ENCODE measurements around the gene NDUFV1.
A peak's percentile ranks its signal among the peaks of the same experiment; 100 is the strongest.
"Not testable (repeated sequence)": the region's sequence is repeated elsewhere in the genome, so short reads cannot be mapped to it uniquely, and the experiment has no call there.

Gene NDUFV1

GRCh38 chr11:67583247-67584204 lies 23.2 kb upstream of the NDUFV1 start, which contains the start of gene GSTP1:
Gene GSTP1 (plus strand): TSS chr11:67583812. CDS start chr11:67583844, 32 bp downstream.
- no peaks in the 10 kb centered on the region for H3K27me3 Mint-ChIP-seq
- peaks cover 49% of the 10 kb centered on the region for H3K4me1 Mint-ChIP-seq
- H3K4me3 Mint-ChIP-seq, result peak within 1 kb of the TSS; percentile 95
- peaks cover 10% of the 10 kb centered on the region for H3K36me3 Mint-ChIP-seq
- peak within 1 kb of the TSS; percentile 99 for H3K27ac Mint-ChIP-seq
- H3K9me3 Mint-ChIP-seq, result no peaks in the 10 kb centered on the region

DNA sequence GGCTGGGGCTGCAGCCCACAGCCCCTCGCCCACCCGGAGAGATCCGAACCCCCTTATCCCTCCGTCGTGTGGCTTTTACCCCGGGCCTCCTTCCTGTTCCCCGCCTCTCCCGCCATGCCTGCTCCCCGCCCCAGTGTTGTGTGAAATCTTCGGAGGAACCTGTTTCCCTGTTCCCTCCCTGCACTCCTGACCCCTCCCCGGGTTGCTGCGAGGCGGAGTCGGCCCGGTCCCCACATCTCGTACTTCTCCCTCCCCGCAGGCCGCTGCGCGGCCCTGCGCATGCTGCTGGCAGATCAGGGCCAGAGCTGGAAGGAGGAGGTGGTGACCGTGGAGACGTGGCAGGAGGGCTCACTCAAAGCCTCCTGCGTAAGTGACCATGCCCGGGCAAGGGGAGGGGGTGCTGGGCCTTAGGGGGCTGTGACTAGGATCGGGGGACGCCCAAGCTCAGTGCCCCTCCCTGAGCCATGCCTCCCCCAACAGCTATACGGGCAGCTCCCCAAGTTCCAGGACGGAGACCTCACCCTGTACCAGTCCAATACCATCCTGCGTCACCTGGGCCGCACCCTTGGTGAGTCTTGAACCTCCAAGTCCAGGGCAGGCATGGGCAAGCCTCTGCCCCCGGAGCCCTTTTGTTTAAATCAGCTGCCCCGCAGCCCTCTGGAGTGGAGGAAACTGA lies 22.4 kb upstream of the NDUFV1 start:
- H3K4me3 Mint-ChIP-seq, result peak overlapping the region; percentile 85
- H3K4me1 Mint-ChIP-seq, result peaks cover 44% of the 10 kb centered on the region
- H3K27ac Mint-ChIP-seq, result peak overlapping the region; percentile 84
- H3K27me3 Mint-ChIP-seq, result no peaks in the 10 kb centered on the region
- no peaks in the 10 kb centered on the region for H3K9me3 Mint-ChIP-seq
- H3K36me3 Mint-ChIP-seq, result peaks cover 10% of the 10 kb centered on the region

- Mint-ChIP-seq H3K4me1 (peaks cover 36% of the 10 kb centered on the region), H3K4me3 (peak overlapping the region; percentile 85), H3K36me3 (peaks cover 10% of the 10 kb centered on the region), H3K9me3 (no peaks in the 10 kb centered on the region), H3K27ac (peak overlapping the region; percentile 84), H3K27me3 (no peaks in the 10 kb centered on the region)
These were observed 21.6 kb upstream of the NDUFV1 start for GRCh38 chr11:67584881-67585873.

DNA sequence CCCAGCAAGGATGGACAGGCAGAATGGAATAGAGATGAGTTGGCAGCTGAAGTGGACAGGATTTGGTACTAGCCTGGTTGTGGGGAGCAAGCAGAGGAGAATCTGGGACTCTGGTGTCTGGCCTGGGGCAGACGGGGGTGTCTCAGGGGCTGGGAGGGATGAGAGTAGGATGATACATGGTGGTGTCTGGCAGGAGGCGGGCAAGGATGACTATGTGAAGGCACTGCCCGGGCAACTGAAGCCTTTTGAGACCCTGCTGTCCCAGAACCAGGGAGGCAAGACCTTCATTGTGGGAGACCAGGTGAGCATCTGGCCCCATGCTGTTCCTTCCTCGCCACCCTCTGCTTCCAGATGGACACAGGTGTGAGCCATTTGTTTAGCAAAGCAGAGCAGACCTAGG lies 20.8 kb upstream of the NDUFV1 start:
- Mint-ChIP-seq H3K4me1 (peaks cover 32% of the 10 kb centered on the region), H3K27ac (no peak overlapping the region), H3K4me3 (no peak overlapping the region), H3K27me3 (no peaks in the 10 kb centered on the region), H3K36me3 (peaks cover 10% of the 10 kb centered on the region), H3K9me3 (no peaks in the 10 kb centered on the region)

- no peaks in the 10 kb centered on the region for H3K9me3 Mint-ChIP-seq
- no peaks in the 10 kb centered on the region for H3K27me3 Mint-ChIP-seq
- peak overlapping the region; percentile 14 for H3K27ac Mint-ChIP-seq
- H3K36me3 Mint-ChIP-seq, result peaks cover 10% of the 10 kb centered on the region
- peaks cover 31% of the 10 kb centered on the region for H3K4me1 Mint-ChIP-seq
- H3K4me3 Mint-ChIP-seq, result no peak overlapping the region
These were observed 20.0 kb upstream of the NDUFV1 start for GRCh38 chr11:67586568-67587250.

DNA sequence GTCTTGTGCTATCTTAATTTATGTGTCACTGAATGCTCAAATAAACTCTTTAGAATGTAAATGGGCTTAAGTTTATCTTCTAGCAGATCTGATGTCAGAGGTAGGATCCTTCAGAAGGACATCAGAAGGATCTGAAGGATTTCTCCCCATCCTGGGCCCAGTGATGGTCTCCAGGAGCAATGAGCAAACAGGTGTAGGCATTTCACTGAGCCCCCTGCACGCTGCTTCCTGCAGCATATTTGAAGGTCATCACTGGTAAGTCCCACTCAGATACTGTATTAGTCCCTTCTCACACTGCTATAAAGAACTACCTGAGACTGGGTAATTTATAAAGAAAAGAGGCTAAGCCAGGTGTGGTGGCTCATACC lies 18.6 kb upstream of the NDUFV1 start:
- peaks cover 10% of the 10 kb centered on the region for H3K36me3 Mint-ChIP-seq
- no peak overlapping the region for H3K27ac Mint-ChIP-seq
- H3K4me1 Mint-ChIP-seq, result peaks cover 18% of the 10 kb centered on the region
- H3K9me3 Mint-ChIP-seq, result no peaks in the 10 kb centered on the region
- H3K27me3 Mint-ChIP-seq, result no peaks in the 10 kb centered on the region
- H3K4me3 Mint-ChIP-seq, result no peak overlapping the region

GRCh38 chr11:67588899-67589415 lies 17.8 kb upstream of the NDUFV1 start:
- Mint-ChIP-seq H3K27ac (peak overlapping the region; percentile 46), H3K36me3 (peaks cover 10% of the 10 kb centered on the region), H3K4me1 (peaks cover 14% of the 10 kb centered on the region)
- not testable (repeated sequence) for H3K4me3 Mint-ChIP-seq, H3K27me3 Mint-ChIP-seq, H3K9me3 Mint-ChIP-seq

DNA sequence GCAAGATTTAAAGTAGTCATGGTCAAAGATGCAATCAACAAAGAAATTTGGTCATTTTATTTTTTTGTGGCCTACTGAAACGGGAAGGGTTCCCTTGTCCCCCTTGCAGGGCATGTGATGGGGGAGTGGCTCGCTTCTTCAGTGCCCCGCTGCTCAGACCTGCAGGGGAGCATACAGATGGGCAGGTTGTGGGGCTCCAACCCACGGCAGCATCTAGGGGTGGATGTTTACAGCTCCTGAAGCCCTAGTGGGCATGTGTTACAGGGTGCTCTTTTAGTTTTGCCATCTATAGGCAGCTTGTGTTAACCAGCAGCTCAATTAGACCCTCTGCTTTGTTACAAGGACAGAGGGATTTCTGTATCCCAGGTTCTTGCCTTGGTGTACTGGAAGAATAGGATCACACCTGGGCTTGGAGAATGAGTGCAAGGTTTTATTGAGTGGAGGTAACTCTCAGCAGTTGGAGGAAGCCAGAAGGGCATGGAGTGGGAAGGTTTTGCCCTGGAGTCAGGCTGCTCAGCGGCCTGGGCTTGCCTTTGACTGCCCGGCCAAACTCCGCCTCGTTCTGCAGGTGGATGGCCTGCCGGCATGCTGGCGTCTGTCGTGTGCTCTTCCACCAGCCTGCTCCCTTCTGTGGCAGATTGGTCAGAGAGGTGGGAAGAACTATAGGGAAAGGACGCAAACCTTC lies 13.7 kb upstream of the NDUFV1 start:
- Mint-ChIP-seq H3K9me3 (no peaks in the 10 kb centered on the region), H3K4me1 (no peaks in the 10 kb centered on the region), H3K27me3 (no peaks in the 10 kb centered on the region), H3K27ac (no peak overlapping the region), H3K36me3 (no peaks in the 10 kb centered on the region), H3K4me3 (no peak overlapping the region)

- Mint-ChIP-seq H3K4me3 (no peak overlapping the region), H3K27ac (no peak overlapping the region), H3K36me3 (no peaks in the 10 kb centered on the region), H3K4me1 (no peaks in the 10 kb centered on the region), H3K27me3 (no peaks in the 10 kb centered on the region), H3K9me3 (no peaks in the 10 kb centered on the region)
These were observed 13.2 kb upstream of the NDUFV1 start for GRCh38 chr11:67593565-67593905.

- H3K4me3 Mint-ChIP-seq, result no peak overlapping the region
- H3K36me3 Mint-ChIP-seq, result no peaks in the 10 kb centered on the region
- no peaks in the 10 kb centered on the region for H3K4me1 Mint-ChIP-seq
- no peaks in the 10 kb centered on the region for H3K9me3 Mint-ChIP-seq
- H3K27ac Mint-ChIP-seq, result no peak overlapping the region
- no peaks in the 10 kb centered on the region for H3K27me3 Mint-ChIP-seq
These were observed 12.3 kb upstream of the NDUFV1 start for GRCh38 chr11:67594480-67594879.

DNA sequence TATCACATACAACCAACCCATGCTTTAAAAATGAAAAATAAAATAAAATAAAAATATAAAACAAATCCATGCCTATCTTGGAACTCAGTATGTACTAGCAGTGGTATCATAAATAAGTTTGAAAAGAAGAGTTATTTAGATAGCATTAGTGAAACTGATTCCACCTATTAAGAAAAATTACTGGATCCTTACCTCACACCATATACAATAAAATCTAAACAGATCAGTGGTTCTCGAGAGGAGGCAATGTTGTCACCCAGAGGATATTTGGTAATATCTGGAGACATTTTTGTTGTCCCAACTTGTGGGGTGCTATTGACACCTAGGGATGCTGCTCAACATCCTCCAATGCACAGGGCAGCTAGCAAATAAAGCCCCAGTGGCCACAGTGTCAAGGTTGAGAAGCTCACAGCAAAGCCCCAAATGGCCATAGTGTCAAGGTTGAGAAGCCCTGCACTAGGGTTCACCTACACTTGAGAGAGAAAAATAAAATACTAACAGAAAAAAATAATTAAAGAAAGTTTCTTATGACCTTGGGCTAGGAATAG lies 9.9 kb upstream of the NDUFV1 start:
- peaks cover 5% of the 10 kb centered on the region for H3K4me1 Mint-ChIP-seq
- H3K27me3 Mint-ChIP-seq, result peaks cover 5% of the 10 kb centered on the region
- H3K9me3 Mint-ChIP-seq, result no peaks in the 10 kb centered on the region
- peak overlapping the region; percentile 62 for H3K27ac Mint-ChIP-seq
- H3K36me3 Mint-ChIP-seq, result no peaks in the 10 kb centered on the region
- H3K4me3 Mint-ChIP-seq, result no peak overlapping the region

GRCh38 chr11:67597458-67597857 lies 9.3 kb upstream of the NDUFV1 start:
- not testable (repeated sequence) for H3K36me3 Mint-ChIP-seq, H3K9me3 Mint-ChIP-seq, H3K27me3 Mint-ChIP-seq, H3K27ac Mint-ChIP-seq, H3K4me3 Mint-ChIP-seq, H3K4me1 Mint-ChIP-seq

GRCh38 chr11:67597963-67598362 lies 8.8 kb upstream of the NDUFV1 start:
- H3K27ac Mint-ChIP-seq, H3K27me3 Mint-ChIP-seq: not testable (repeated sequence)

DNA sequence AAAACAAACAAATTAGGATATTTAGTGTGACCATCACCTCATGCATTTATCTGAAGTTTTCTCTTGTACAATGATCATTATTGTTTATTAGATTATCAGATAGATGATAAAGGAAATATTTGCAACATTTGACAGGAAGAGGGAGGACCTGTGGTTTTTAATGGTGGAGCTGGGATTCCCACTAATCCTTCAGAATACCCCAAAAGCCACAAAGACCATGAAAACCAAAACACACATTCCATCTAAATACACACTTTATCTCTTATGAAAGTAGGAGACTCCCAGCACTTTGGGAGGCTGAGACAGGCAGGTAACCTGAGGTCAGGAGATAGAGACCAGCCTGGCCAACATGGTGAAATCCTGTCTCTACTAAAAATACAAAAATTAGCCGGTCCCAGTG lies 7.6 kb upstream of the NDUFV1 start:
- H3K27me3 Mint-ChIP-seq, result peaks cover 5% of the 10 kb centered on the region

More at GRCh38 chr11:67597963-67598362, 8.8 kb upstream of the NDUFV1 start:
- not testable (repeated sequence) for H3K9me3 Mint-ChIP-seq, H3K36me3 Mint-ChIP-seq, H3K4me1 Mint-ChIP-seq, H3K4me3 Mint-ChIP-seq

More for the DNA sequence above, 7.6 kb upstream of the NDUFV1 start:
- Mint-ChIP-seq H3K27ac (no peak overlapping the region), H3K36me3 (no peaks in the 10 kb centered on the region), H3K4me3 (no peak overlapping the region), H3K4me1 (peaks cover 5% of the 10 kb centered on the region), H3K9me3 (no peaks in the 10 kb centered on the region)
